NCI-H1105 treated with DMSO at 0.1 percent for 48 hours (cell line): Measurements from ENCODE around the gene WDR7.
A peak's percentile ranks its signal among the peaks of the same experiment; 100 is the strongest.

ENCODE experiments used
- DNase-seq: peaks from one replicate; lab custom pipeline; 2025; lab: John Stamatoyannopoulos, UW

Gene WDR7

DNA sequence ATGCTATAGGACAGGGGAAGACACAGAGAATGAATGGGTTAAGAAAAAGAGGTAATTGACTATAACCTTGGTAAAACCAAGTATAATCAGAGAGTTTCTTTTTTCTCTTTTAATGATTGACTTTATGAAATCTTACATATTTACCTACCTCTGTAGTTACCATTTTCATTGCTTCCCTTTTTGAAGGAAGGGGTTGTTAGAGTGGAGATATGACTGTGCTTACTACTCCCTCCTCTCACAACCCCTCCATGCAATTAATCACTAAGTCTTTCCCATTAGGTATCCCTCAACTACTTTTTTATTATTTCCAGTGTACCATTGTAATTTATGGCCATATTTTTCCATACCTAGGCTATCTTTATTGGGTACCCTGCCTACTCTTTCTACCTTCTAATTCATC lies 71.4 kb downstream of the WDR7 start:
- DNase-seq = no peak

DNA sequence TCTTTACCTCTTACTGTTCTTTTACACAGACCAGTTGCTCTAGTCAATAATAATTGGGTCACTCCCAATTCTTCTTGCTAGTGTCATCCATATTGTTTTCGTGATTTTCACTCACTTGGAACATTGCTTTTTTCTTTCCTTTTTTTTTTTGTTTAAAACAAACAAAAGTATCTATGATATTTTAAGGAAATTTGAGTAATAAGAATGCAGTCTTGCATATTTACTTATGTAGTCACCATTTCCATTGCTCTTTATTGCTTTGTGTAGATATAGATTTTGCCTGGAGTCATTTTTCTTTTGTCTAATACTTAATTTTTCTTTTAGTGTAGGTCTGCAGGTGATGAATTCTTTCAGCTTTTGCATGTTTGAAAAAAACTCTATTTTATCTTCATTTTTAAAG lies 71.9 kb downstream of the WDR7 start:
- DNase-seq = no peak

GRCh38 chr18:56723706-56724105 lies 72.5 kb downstream of the WDR7 start:
- no peak for DNase-seq

GRCh38 chr18:56726906-56727305 lies 75.7 kb downstream of the WDR7 start:
- DNase-seq = no peak

DNA sequence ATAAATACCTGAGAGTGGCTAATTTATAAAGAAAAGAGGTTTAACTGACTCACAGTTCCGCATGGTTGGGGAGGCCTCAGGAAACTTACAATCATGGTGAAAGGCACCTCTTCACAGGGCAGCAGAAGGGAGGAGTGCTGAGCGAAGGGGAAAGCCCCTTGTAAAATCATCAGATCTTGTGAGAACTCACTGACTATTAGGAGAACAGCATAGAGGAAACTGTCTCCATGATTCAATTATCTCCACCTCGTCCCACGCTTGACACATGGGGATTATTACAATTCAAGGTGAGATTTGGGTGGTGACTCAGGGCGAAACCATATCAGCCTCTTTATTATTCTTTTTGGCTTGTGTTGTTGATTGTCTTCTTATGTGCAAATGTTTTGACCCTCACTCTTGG lies 76.2 kb downstream of the WDR7 start:
- no peak for DNase-seq

DNA sequence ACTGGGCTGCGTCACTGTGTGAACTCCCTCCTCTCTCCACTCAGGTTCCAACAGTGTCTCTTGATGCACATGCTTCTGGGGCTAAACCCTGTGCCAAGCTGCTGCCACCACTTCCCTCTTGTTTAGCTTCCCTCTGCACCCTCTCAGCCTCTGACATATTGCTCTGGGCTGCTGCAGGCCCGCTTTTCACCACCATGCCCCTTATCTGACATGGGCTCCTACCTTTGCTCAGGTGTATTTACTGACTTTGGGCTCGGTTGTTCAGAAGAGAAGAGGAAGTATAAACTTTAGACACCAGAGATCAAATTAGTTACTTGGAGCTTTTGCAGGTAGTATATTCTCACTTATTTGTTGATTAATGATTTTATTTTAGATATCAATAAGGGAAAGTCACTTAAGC lies 77.6 kb downstream of the WDR7 start:
- no peak for DNase-seq

- no peak for DNase-seq
Measured at GRCh38 chr18:56738184-56738583, 87.0 kb downstream of the WDR7 start.

GRCh38 chr18:56739731-56740130 lies 88.6 kb downstream of the WDR7 start:
- DNase-seq = no peak

- no peak for DNase-seq
Measured at GRCh38 chr18:56740645-56741044, 89.5 kb downstream of the WDR7 start.

GRCh38 chr18:56741685-56742084 lies 90.5 kb downstream of the WDR7 start:
- DNase-seq = no peak

GRCh38 chr18:56743115-56743514 lies 92.0 kb downstream of the WDR7 start:
- DNase-seq = no peak

GRCh38 chr18:56747032-56747658 lies 96.0 kb downstream of the WDR7 start:
- DNase-seq = no peak

GRCh38 chr18:56747857-56748256 lies 96.7 kb downstream of the WDR7 start:
- no peak for DNase-seq

- DNase-seq = peak; percentile 70
Measured at GRCh38 chr18:56748698-56749268, 97.6 kb downstream of the WDR7 start.

GRCh38 chr18:56756966-56757365 lies 105.8 kb downstream of the WDR7 start:
- no peak for DNase-seq

- no peak for DNase-seq
Measured at GRCh38 chr18:56770097-56770496, 118.9 kb downstream of the WDR7 start.

GRCh38 chr18:56770873-56771272 lies 119.7 kb downstream of the WDR7 start:
- no peak for DNase-seq

DNA sequence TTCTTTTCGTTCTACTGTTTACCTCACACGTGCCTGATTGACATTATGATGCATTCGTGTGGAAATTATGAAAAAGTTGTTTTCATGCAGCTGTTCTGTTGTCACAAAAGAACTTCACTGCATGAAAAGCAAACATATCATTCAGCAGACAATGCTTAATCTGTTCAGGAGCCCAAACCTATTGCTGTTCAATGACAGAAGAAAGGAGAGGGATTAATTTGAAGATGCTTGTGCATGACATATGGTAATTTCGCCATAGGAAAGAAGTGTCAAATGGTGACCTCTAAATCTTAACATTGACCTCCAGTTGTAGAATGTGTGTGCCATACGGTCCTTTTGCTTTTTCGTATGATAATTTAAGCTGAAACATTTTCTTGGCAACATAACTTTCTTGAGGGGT lies 124.5 kb downstream of the WDR7 start:
- no peak for DNase-seq

- no peak for DNase-seq
Measured at GRCh38 chr18:56787390-56787789, 136.2 kb downstream of the WDR7 start.

DNA sequence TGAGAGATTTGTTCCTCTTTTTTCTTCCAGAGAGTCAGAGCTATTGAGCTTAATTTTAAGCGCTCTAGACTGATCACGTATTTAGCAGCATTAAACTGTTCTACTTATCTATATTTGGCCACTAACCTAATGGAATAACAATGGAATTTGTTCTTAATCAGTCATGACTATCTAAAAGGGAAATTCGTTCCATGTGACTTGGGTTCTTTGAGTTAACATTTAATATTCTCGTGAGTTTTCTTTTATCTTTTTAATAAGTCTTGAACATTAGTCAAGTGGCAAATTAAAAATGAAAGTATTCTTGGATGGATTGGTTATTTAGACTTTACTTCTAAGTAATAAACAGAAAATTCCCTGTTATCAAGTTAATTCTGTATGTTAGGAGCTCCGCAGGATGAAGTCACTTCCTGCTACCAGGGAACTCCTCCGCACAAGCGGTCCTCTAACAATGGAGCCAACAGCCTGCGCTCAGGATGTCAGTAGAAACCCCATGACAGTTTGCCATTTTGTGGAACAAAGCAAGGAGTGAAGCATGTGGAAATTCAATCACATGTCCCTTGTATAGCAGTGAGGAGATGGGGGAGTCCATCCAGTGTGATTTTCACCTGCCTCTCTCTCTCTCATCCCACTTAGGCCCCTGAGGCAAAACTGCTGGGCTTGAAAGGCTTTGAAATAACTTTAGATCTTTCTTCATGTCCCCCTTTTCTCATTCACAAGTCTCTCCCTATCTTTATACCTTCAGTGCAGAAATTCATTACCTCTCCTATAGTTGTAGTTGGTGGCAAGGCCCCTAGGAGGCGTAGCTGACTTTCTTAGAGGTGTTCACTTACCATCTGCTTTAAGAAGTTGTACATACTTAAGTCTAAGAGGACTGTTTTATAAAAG lies 138.1 kb downstream of the WDR7 start:
- DNase-seq = no peak

DNA sequence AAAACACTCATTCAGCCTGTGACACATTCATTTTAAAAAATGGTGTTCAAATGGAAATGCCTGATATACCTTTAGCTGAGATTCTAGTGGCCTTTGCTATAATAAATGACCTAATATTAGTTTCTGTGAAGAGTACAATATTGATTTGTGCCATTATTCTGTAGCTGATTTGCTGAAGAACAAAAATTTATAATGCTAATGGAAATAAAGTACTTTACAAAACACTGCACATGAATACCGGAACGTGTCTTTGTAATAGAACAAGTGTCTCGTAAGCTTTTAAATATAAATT lies 138.7 kb downstream of the WDR7 start:
- DNase-seq = no peak

DNA sequence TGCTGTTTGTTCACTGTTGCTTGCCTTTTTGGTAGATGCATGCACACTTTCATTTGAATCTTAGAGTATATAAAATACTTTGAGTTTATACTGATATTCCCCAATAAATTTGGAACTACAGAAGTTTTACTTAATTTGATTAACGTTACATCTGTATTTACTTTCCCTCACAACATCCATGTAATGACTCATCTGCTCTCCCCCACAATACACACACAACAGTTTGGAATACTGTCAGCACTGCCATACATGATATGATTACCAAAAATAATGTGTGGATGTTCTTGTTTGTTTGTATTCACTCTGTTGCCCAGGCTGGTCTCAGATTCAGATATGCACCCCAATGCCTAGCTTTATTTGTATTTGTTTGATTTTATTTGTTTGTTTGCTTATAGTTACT lies 144.2 kb downstream of the WDR7 start:
- no peak for DNase-seq

DNA sequence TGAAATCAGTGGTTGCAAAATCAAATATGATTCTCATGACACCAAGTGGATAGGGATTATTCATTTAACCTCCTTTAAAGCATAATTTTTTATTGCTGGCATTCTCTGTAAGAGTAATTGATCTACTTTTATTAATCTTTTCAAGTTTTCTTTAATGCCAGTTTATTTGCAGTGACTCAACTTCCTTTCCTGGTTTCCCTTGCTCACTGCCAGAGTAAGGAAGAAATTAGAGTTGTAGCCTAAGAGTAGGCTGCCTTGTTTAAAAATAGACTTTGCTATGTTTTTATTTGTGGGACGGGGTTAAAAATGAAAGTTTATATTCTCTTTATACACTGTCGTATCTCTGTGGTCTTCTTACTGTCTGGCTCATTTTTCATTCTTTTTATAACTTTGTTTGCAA lies 148.6 kb downstream of the WDR7 start:
- no peak for DNase-seq

DNA sequence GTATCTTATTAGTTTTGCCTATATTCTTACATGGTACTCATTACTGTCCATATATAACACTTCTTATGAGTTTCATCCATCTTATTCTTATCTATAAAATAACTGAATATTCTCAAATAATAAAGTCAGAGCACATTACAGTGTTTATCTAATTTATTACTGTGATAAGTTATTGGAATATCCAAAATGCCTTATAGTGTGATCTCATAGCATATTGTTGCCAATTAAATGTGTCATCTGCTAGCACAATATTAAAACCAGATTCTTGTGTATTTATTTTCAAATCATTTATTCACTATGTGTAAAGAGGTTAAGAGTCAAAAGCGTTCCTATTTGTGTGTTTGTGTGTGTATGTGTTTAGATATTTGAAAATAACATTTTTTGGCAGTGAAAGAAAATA lies 151.9 kb downstream of the WDR7 start:
- no peak for DNase-seq
